OCI-LY1 (cell line): ENCODE results near the gene TRIM54.

Source experiments
- H2AFZ ChIP-seq: fragments of 200-600 bp; sonication (generic), shearing (Covaris generic); 2 replicates; pipeline ENCODE4 v1.6.0; 2014; ENCODE audit warnings: antibody characterized with exemption, mild to moderate bottlenecking, low read length
- H3F3A ChIP-seq: fragments of 200-600 bp; sonication (generic), shearing (Covaris generic); 2 replicates; pipeline ENCODE4 v1.6.0; 2014; ENCODE audit warnings: mild to moderate bottlenecking, antibody characterized with exemption, low read length, moderate library complexity; ENCODE audit not compliant: insufficient read depth
- H3K27ac ChIP-seq: fragments of 200-600 bp; sonication (generic); 2 replicates; pipeline ENCODE4 v1.5.1; 2014; ENCODE audit warnings: low read length, mixed run types, mild to moderate bottlenecking, low read depth; ENCODE audit not compliant: poor library complexity, severe bottlenecking
- H3K27me3 ChIP-seq: fragments of 200-600 bp; sonication (generic); 2 replicates; pipeline ENCODE4 v1.6.0; 2014; ENCODE audit warnings: antibody characterized with exemption, mild to moderate bottlenecking, low read length, moderate library complexity; ENCODE audit not compliant: insufficient read depth
- H3K36me3 ChIP-seq: fragments of 200-600 bp; sonication (generic); 2 replicates; pipeline ENCODE4 v1.6.1; 2014; ENCODE audit warnings: mild to moderate bottlenecking, antibody characterized with exemption, low read length, moderate library complexity, mixed read lengths; ENCODE audit not compliant: insufficient read depth
- H3K4me1 ChIP-seq: fragments of 200-600 bp; sonication (generic); 2 replicates; pipeline ENCODE4 v1.5.1; 2014; ENCODE audit warnings: mild to moderate bottlenecking, low read length, moderate library complexity; ENCODE audit not compliant: insufficient read depth, severe bottlenecking
- H3K4me2 ChIP-seq: fragments of 200-600 bp; sonication (generic), shearing (Covaris generic); 2 replicates; pipeline ENCODE4 v1.6.1; 2014; ENCODE audit warnings: low read length
- H3K4me3 ChIP-seq: fragments of 200-600 bp; sonication (generic); 2 replicates; pipeline ENCODE4 v1.5.1; 2014; ENCODE audit warnings: low read length, low read depth, mild to moderate bottlenecking, mixed read lengths; ENCODE audit not compliant: poor library complexity, severe bottlenecking
- H3K79me2 ChIP-seq: fragments of 200-600 bp; shearing (Covaris generic); 2 replicates; pipeline ENCODE4 v1.6.1; 2016; ENCODE audit warnings: mixed run types, low read length, mixed read lengths; ENCODE audit not compliant: insufficient read depth
- H3K9ac ChIP-seq: fragments of 200-600 bp; sonication (generic), shearing (Covaris generic); 2 replicates; pipeline ENCODE4 v1.6.1; 2014; ENCODE audit warnings: mild to moderate bottlenecking, low read length, mixed read lengths
- H3K9me2 ChIP-seq: fragments of 200-600 bp; sonication (generic), shearing (Covaris generic); 2 replicates; pipeline ENCODE4 v1.6.1; 2014; ENCODE audit warnings: low read depth, mild to moderate bottlenecking, low read length, mixed read lengths
- H3K9me3 ChIP-seq: fragments of 200-600 bp; shearing (Covaris generic); 2 replicates; pipeline ENCODE4 v1.6.1; 2014; ENCODE audit warnings: low read length, mixed read lengths
- H4K20me1 ChIP-seq: fragments of 200-600 bp; sonication (generic), shearing (Covaris generic); 2 replicates; pipeline ENCODE4 v1.6.0; 2016; ENCODE audit warnings: mild to moderate bottlenecking, low read length; ENCODE audit not compliant: insufficient read depth
- EZH2 ChIP-seq: fragments of 200-600 bp; sonication (generic), shearing (Covaris generic); IDR thresholded peaks from 2 replicates; pipeline ENCODE4 v1.8.0; 2017; ENCODE audit warnings: borderline replicate concordance, mixed run types, mild to moderate bottlenecking, antibody characterized with exemption, low read length, moderate library complexity, mixed read lengths
- TF ChIP-seq, protein P1 (sequence below): fragments of 200-600 bp; sonication (generic), shearing (Covaris generic); IDR thresholded peaks from 2 replicates; pipeline ENCODE4 v1.5.1; 2017; ENCODE audit warnings: mild to moderate bottlenecking, antibody characterized with exemption, low read length, moderate library complexity, mixed read lengths

The TRIM54 gene

DNA sequence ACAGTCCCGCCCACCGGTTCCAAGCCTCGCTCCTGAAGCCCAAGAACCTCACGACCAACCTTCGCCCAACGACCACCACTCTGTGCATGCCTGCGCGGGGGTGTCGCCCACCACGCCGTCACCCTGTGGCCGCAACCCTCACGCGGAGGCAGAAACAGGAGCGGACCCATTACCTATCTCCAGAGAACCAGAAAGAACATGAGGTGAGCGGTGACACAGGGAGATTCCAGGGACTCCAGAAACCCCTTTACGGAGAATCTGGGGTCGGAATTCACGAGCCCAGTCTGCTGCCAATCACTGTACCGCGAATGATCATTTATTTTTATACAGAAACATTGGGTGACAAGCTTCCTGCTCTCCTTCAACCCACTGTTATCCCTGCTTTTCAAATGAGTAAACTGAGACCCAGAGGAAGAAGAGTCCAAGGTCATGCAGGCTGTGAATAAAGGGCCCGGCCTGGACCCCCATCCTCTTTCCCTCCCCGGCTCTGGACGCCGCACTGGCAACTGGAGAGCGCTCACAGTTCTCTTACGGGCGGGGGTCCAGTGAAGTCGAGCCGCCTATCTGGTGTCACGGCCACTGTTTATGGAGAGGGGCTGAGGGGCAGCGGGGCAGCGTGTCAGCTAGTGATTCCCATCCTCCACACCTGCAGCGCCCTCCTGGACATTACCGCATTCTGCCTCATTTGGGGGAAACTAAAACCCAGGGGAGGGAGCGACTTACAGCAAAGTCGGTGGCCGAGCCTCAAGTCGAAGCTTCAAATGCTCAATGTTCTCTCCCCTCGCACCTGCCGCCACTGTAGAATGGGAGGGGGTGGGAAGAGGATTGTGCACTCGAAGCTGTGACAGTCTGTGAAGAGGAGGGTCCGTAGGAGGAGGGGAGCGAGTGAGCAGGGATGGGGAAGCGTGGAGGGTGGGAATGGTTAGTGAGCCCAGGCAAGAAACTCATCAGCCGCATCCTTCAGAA, 18.7 kb upstream of the TRIM54 start:
- no peaks in the 10 kb centered on the region for H3K79me2 ChIP-seq
- H3K27ac ChIP-seq, result no peak overlapping the region
- no peak overlapping the region for H3K9ac ChIP-seq
- H4K20me1 ChIP-seq, result no peaks in the 10 kb centered on the region
- no peaks in the 10 kb centered on the region for H3K9me2 ChIP-seq
- H3K36me3 ChIP-seq, result no peaks in the 10 kb centered on the region
- H3F3A ChIP-seq, result no peaks in the 10 kb centered on the region
- H3K4me1 ChIP-seq, result peaks cover 20% of the 10 kb centered on the region
- peak overlapping the region; percentile 52 for H3K4me3 ChIP-seq
- peaks cover 21% of the 10 kb centered on the region for H3K27me3 ChIP-seq
- no peaks in the 10 kb centered on the region for H3K9me3 ChIP-seq
- peak overlapping the region; percentile 74 for H3K4me2 ChIP-seq
- H2AFZ ChIP-seq, result no peak overlapping the region
- TF ChIP-seq EZH2, result no peak
- TF ChIP-seq, protein P1, sequence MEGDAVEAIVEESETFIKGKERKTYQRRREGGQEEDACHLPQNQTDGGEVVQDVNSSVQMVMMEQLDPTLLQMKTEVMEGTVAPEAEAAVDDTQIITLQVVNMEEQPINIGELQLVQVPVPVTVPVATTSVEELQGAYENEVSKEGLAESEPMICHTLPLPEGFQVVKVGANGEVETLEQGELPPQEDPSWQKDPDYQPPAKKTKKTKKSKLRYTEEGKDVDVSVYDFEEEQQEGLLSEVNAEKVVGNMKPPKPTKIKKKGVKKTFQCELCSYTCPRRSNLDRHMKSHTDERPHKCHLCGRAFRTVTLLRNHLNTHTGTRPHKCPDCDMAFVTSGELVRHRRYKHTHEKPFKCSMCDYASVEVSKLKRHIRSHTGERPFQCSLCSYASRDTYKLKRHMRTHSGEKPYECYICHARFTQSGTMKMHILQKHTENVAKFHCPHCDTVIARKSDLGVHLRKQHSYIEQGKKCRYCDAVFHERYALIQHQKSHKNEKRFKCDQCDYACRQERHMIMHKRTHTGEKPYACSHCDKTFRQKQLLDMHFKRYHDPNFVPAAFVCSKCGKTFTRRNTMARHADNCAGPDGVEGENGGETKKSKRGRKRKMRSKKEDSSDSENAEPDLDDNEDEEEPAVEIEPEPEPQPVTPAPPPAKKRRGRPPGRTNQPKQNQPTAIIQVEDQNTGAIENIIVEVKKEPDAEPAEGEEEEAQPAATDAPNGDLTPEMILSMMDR, result no peak

GRCh38 chr2:27264253-27264752, 17.9 kb upstream of the TRIM54 start:
- no peak overlapping the region for H3K27ac ChIP-seq
- no peaks in the 10 kb centered on the region for H3K36me3 ChIP-seq
- TF ChIP-seq EZH2, result no peak; the same call in 1 of the 2 replicates
- TF ChIP-seq, protein P1, result no peak
- no peaks in the 10 kb centered on the region for H3K9me2 ChIP-seq
- peaks cover 19% of the 10 kb centered on the region for H3K27me3 ChIP-seq
- H3K4me2 ChIP-seq, result peak overlapping the region; percentile 55
- H3K4me3 ChIP-seq, result peak overlapping the region; percentile 42
- no peaks in the 10 kb centered on the region for H3K79me2 ChIP-seq
- no peak overlapping the region for H2AFZ ChIP-seq
- H3F3A ChIP-seq, result no peaks in the 10 kb centered on the region
- peaks cover 20% of the 10 kb centered on the region for H3K4me1 ChIP-seq
- no peaks in the 10 kb centered on the region for H3K9me3 ChIP-seq
- no peak overlapping the region for H3K9ac ChIP-seq
- H4K20me1 ChIP-seq, result no peaks in the 10 kb centered on the region

- Histone ChIP-seq H3K27me3 (peaks cover 19% of the 10 kb centered on the region), H3K27ac (no peak overlapping the region), H2AFZ (no peak overlapping the region), H3F3A (no peaks in the 10 kb centered on the region), H3K9me2 (no peaks in the 10 kb centered on the region), H3K36me3 (no peaks in the 10 kb centered on the region), H3K4me3 (peak overlapping the region; percentile 42), H3K9ac (no peak overlapping the region), H3K4me2 (peak overlapping the region; percentile 55), H3K9me3 (no peaks in the 10 kb centered on the region), H3K4me1 (peaks cover 20% of the 10 kb centered on the region), H3K79me2 (no peaks in the 10 kb centered on the region), H4K20me1 (no peaks in the 10 kb centered on the region)
- TF ChIP-seq, protein P1, result peak; percentile 63
- TF ChIP-seq EZH2, result no peak
Measured at GRCh38 chr2:27264753-27265535, 17.3 kb upstream of the TRIM54 start.
